ENCODE measurements around the gene ATP1B2.

GRCh38 chr17:7606280-7606679 is 44.4 kb upstream of the ATP1B2 start:
- TF ChIP-seq CTCF (IDR thresholded peaks at IDR 0.05; ENCODE audit: low read depth, low read length, poor library complexity, severe bottlenecking): no peak
- TF ChIP-seq EZH2phosphoT487 (IDR thresholded peaks at IDR 0.05; ENCODE audit: borderline replicate concordance, low read length): no peak
